Stomach (tissue), 4 donors: Measurements from ENCODE around the gene ABL1.

Experiments used
- CTCF ChIP-seq, 7 experiments: fragments of 450-650 bp in 4 of 7; fragments of 200-600 bp in 3 of 7; sonication (generic) in 3 of 7; IDR thresholded peaks; one replicate each; pipeline ENCODE4 v1.5.1; 2016 to 2019; ENCODE audit warnings: antibody characterized with exemption in 7 of 7, control low read depth in 2 of 7, mild to moderate bottlenecking in 1 of 7
- EP300 ChIP-seq: sonication (generic); formaldehyde crosslinking; IDR thresholded peaks from one replicate; pipeline ENCODE4 v1.6.1; 2017; ENCODE audit warnings: antibody characterized with exemption
- POLR2A ChIP-seq, 4 donors: fragments of 450-650 bp; IDR thresholded peaks; one replicate each; pipeline ENCODE4 v1.6.1; 2016; ENCODE audit warnings: antibody characterized with exemption in 4 of 4, control low read depth in 2 of 4, mild to moderate bottlenecking in 1 of 4, moderate library complexity in 1 of 4
- POLR2AphosphoS5 ChIP-seq, 3 donors: sonication (generic); formaldehyde crosslinking; IDR thresholded peaks; one replicate each; pipeline ENCODE4 v1.6.1; 2016; ENCODE audit warnings: antibody characterized with exemption in 3 of 3

GRCh38 chr9:130839132-130840111, 4.4 kb downstream of the ABL1 start:
- TF ChIP-seq CTCF (IDR thresholded peaks at IDR 0.05), result no peak
- no peak for TF ChIP-seq POLR2A (IDR thresholded peaks at IDR 0.05)
- TF ChIP-seq POLR2AphosphoS5 (IDR thresholded peaks at IDR 0.05), result no peak
- TF ChIP-seq EP300, result no peak
